22Rv1 (cell line): ENCODE results near the gene MSLN.

ENCODE experiments used
- CTCF ChIP-seq: fragments of 450-650 bp; IDR thresholded peaks from 2 replicates; pipeline ENCODE4 v1.5.1; 2017; ENCODE audit warnings: mild to moderate bottlenecking
- ZFX ChIP-seq: fragments of 450-650 bp; IDR thresholded peaks from 2 replicates; pipeline ENCODE4 v1.6.1; 2017; ENCODE audit warnings: antibody characterized with exemption, borderline replicate concordance

DNA sequence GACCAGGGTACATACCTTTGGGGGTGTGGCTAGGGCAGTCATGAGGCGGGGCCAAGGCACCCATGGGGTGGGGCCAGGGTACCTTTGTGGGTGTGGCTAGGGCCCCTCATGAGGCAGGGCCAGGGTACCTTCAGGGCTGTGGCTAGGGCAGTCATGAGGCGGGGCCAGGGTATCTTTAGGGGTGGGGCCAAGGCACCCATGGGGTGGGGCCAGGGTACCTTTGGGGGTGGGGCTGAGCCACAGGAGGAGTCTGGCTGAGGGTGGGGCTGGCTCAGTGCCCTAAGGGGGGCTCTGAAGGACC lies 36.5 kb downstream of the MSLN start:
- TF ChIP-seq CTCF (no peak), ZFX (no peak)
